Progenitor cell of endocrine pancreas (in vitro differentiated cells): Measurements from ENCODE around the gene CTNNBL1. TPM values are rescaled to one million over a fixed set of nuclear protein-coding genes. Genes with fewer than 3 reads are reported as not detected.

Experiments
- DNase-seq: peaks from one replicate; pipeline ENCODE4 v3.0.0; 2021; ENCODE audit warnings: low spot score; ENCODE audit not compliant: unreplicated experiment
- H3K27ac Mint-ChIP-seq: 2 replicates; pipeline ENCODE4 v1.8.0; 2021; ENCODE audit warnings: mild to moderate bottlenecking, moderate library complexity, mixed read lengths
- H3K27me3 Mint-ChIP-seq: 2 replicates; pipeline ENCODE4 v1.8.0; 2021; ENCODE audit warnings: mixed read lengths
- H3K36me3 Mint-ChIP-seq: 2 replicates; pipeline ENCODE4 v1.8.0; 2022; ENCODE audit warnings: mixed read lengths; ENCODE audit not compliant: insufficient read depth
- H3K4me1 Mint-ChIP-seq: 2 replicates; pipeline ENCODE4 v1.8.0; 2021; ENCODE audit warnings: low read depth, mixed read lengths
- H3K4me3 Mint-ChIP-seq: 2 replicates; pipeline ENCODE4 v1.8.0; 2021; ENCODE audit warnings: low read depth, mild to moderate bottlenecking, moderate library complexity, mixed read lengths
- H3K9me3 Mint-ChIP-seq: 2 replicates; pipeline ENCODE4 v1.8.0; 2021; ENCODE audit warnings: low read depth, mixed read lengths
- total RNA-seq: library from RNA; stranded (reverse); gene quantifications from 2 replicates; pipeline ENCODE4 v1.2.1, GENCODE V29; 2021
- TF ChIP-seq, protein P1 (sequence below): fragments of 200-600 bp; sonication (generic); IDR thresholded peaks from one replicate; pipeline ENCODE4 v1.5.0; 2021; ENCODE audit warnings: antibody characterized with exemption, mild to moderate bottlenecking; ENCODE audit not compliant: unreplicated experiment

Gene CTNNBL1
- total RNA-seq, 1 donor from 2014 or later: 60.4 TPM

DNA sequence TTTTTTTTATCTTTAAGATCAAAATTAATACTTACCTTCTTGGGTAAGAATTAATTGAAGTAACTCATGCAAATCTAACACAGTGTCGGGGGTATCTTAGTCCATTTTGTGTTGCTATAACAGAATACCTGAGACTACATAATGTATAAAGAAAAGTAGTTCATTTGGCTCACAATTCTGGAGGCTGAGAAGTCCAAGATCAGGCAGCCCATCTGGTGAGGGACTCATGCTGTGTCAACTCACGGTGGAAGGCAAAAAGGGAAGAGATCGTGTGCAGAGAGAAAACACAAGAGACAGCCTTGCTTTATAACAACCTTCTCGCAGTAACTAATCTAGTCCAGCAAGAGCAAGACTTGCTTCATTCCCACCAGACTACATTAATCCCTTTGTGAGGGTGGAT is 116.2 kb downstream of the CTNNBL1 start:
- TF ChIP-seq, protein P1, sequence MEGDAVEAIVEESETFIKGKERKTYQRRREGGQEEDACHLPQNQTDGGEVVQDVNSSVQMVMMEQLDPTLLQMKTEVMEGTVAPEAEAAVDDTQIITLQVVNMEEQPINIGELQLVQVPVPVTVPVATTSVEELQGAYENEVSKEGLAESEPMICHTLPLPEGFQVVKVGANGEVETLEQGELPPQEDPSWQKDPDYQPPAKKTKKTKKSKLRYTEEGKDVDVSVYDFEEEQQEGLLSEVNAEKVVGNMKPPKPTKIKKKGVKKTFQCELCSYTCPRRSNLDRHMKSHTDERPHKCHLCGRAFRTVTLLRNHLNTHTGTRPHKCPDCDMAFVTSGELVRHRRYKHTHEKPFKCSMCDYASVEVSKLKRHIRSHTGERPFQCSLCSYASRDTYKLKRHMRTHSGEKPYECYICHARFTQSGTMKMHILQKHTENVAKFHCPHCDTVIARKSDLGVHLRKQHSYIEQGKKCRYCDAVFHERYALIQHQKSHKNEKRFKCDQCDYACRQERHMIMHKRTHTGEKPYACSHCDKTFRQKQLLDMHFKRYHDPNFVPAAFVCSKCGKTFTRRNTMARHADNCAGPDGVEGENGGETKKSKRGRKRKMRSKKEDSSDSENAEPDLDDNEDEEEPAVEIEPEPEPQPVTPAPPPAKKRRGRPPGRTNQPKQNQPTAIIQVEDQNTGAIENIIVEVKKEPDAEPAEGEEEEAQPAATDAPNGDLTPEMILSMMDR: no peak
- Mint-ChIP-seq H3K36me3 (peaks cover 12% of the 10 kb centered on the region), H3K4me1 (peaks cover 14% of the 10 kb centered on the region), H3K4me3 (no peak overlapping the region), H3K27ac (no peak overlapping the region), H3K27me3 (no peaks in the 10 kb centered on the region), H3K9me3 (no peaks in the 10 kb centered on the region)
- DNase-seq: no peak

DNA sequence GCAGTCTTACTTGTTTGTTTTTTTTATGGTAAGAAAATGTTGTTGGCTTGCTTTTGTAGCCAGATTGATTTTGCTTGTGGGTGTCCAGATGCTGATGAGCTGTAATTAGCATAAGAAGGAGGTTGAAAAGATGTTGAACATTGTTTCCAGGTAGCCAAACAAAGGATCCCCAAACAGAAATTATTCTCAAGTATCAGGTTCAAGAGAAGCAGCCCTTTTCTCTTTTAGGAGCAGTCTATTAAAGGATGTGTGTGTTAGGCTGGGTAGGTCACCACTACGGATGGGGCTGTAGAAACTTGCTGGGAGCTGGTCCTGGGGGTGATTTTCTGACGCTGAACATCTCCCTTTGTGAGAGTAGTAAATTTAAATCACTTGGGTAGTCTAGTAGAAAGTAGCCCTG is 122.2 kb downstream of the CTNNBL1 start:
- TF ChIP-seq, protein P1: no peak
- Mint-ChIP-seq H3K9me3 (no peaks in the 10 kb centered on the region), H3K36me3 (peaks cover 4% of the 10 kb centered on the region), H3K4me1 (peaks cover 21% of the 10 kb centered on the region), H3K4me3 (no peak overlapping the region), H3K27ac (no peak overlapping the region), H3K27me3 (no peaks in the 10 kb centered on the region)
- DNase-seq: no peak

DNA sequence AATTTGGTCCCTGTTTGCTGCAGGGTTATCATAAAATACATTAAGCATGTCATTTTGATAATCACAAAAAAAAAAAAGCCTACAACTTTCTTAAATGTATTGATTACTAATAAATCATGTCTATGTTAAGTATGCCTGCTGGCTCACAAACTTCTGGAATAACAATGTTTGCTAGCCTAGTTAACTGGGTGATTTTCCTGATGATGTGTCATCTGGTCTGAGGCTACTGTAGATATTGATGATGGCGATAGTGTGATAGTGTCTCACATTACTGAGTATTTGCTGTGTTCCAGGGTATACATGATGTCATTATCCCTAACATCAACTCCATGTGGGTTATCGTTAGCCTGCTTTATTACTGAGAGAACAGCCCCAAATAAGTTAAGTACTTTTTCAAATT is 122.9 kb downstream of the CTNNBL1 start:
- Mint-ChIP-seq H3K4me1 (peaks cover 21% of the 10 kb centered on the region), H3K27me3 (no peaks in the 10 kb centered on the region), H3K4me3 (no peak overlapping the region), H3K36me3 (peaks cover 5% of the 10 kb centered on the region), H3K27ac (no peak overlapping the region), H3K9me3 (no peaks in the 10 kb centered on the region)
- TF ChIP-seq, protein P1: no peak
- DNase-seq: no peak

DNA sequence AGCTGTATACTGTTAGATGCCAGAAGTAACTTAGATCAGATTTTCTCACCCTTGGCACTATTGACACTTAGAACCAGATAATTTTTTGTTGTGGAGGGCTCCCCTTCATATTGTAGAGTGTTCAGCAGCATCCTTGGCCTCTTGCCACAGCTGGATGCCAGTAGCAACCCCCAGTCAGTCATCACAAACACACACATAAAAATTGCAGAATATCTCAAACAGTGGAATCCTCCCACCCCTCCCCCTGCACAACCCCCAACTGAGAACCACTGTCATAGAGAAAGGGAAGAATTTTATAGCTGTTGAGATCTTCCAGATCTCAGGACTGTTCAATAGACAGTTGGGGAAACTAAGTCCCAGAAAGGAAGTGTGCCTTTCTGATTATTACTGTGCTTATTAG is 127.9 kb downstream of the CTNNBL1 start:
- TF ChIP-seq, protein P1: no peak
- Mint-ChIP-seq H3K4me3 (no peak overlapping the region), H3K36me3 (peaks cover 5% of the 10 kb centered on the region), H3K4me1 (peaks cover 13% of the 10 kb centered on the region), H3K27ac (no peak overlapping the region), H3K9me3 (no peaks in the 10 kb centered on the region), H3K27me3 (no peaks in the 10 kb centered on the region)
- no peak for DNase-seq

DNA sequence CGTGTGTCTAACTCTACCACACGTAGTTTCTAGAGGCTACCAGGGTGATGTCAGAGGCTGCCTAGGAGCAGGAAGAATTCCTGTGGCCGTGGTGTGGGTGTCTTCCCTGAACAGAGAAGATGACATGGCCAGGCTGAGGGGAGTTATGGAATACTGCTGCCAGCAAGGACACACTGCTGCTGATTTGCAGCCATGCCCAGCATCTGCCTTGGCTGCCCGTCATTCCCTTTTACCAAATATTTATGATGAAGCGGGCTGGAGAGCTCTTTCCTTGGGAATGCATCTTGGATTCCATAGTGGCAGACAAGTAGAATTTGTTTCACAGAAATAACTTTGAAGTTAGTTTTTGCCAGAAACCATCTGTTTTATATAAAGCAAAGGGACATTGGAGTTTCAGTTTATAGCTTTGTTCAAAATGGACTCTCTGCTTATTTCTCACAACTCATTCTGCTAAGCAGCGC is 128.3 kb downstream of the CTNNBL1 start:
- peaks cover 5% of the 10 kb centered on the region for H3K36me3 Mint-ChIP-seq
- no peaks in the 10 kb centered on the region for H3K9me3 Mint-ChIP-seq
- H3K4me3 Mint-ChIP-seq: no peak overlapping the region
- no peak for DNase-seq
- peaks cover 9% of the 10 kb centered on the region for H3K4me1 Mint-ChIP-seq
- TF ChIP-seq, protein P1: no peak
- H3K27ac Mint-ChIP-seq: no peak overlapping the region
- no peaks in the 10 kb centered on the region for H3K27me3 Mint-ChIP-seq
